GM12878 (cell line): Measurements from ENCODE around the gene ENSA. TPM values are rescaled to one million over a fixed set of nuclear protein-coding genes. Genes with fewer than 3 reads are reported as not detected.

Experiments
- ATAC-seq: fragments of 200-7000 bp; cut with Tn5 transposase; 3 replicates; pipeline ENCODE4 v1.9.1; 2020; ENCODE audit warnings: mild to moderate bottlenecking, moderate library complexity
- BruUV-seq: library from RNA; stranded (reverse); fragments of 400-500 nt; replicated peaks from 2 replicates; lab custom pipeline; 2021; lab: Mats Ljungman, UMichigan
- CTCF ChIA-PET: fragments of 300-600 bp; sonication (Branson Sonifier 250); formaldehyde crosslinking; extraction: SDS; loops from one replicate; lab custom pipeline; 2021; ENCODE audit warnings: inconsistent platforms; lab: Yijun Ruan, JAX
- POLR2A ChIA-PET: fragments of 350-600 bp; formaldehyde crosslinking; extraction: SDS; loops from one replicate; lab custom pipeline; 2021; ENCODE audit warnings: inconsistent platforms; lab: Charles Lee
- RAD21 ChIA-PET: fragments of 300-600 bp; sonication (Branson Sonifier 250); formaldehyde crosslinking; loops from one replicate; lab custom pipeline; 2023; ENCODE audit warnings: antibody characterized with exemption; ENCODE audit not compliant: unreplicated experiment; lab: Charles Lee
- SMC1A ChIA-PET: fragments of 300-600 bp; sonication (Branson Sonifier 250); formaldehyde crosslinking; loops from one replicate; lab custom pipeline; 2023; ENCODE audit not compliant: unreplicated experiment, uncharacterized antibody; lab: Charles Lee
- DNase-seq: peaks from one replicate; pipeline ENCODE4 v3.0.0-alpha.2; 2011; ENCODE audit warnings: low read depth, low spot score
- FAIRE-seq: peaks from 3 replicates; lab custom pipeline; 2011; peaks lifted over from hg19 to GRCh38; lab: Jason Lieb, UNC
- H2AFZ ChIP-seq: 2 replicates; pipeline ENCODE4 v1.6.0; 2011; ENCODE audit warnings: low read depth, low read length, control low read depth; ENCODE audit not compliant: control insufficient read depth
- H3K27ac ChIP-seq: 2 replicates; pipeline ENCODE4 v1.5.1; 2011; ENCODE audit warnings: control low read depth; ENCODE audit not compliant: control insufficient read depth, insufficient read depth
- H3K27me3 ChIP-seq, 2 experiments: replicated peaks in 1 of 2; 2 replicates each; pipeline versions ENCODE4 v1.6.0 to v1.6.1; 2011; ENCODE audit warnings: low read length in 1 of 2; ENCODE audit not compliant: control insufficient read depth in 2 of 2, insufficient read depth in 2 of 2
- H3K36me3 ChIP-seq, 2 experiments: 2 replicates each; pipeline ENCODE4 v1.5.1; 2011; ENCODE audit warnings: low read length in 1 of 2; ENCODE audit not compliant: control insufficient read depth in 2 of 2, insufficient read depth in 2 of 2
- H3K4me1 ChIP-seq: 2 replicates; pipeline ENCODE4 v1.6.1; 2011; ENCODE audit warnings: mild to moderate bottlenecking, low read length, moderate library complexity, mixed read lengths; ENCODE audit not compliant: control insufficient read depth, insufficient read depth
- H3K4me2 ChIP-seq: 2 replicates; pipeline ENCODE4 v1.6.0; 2011; ENCODE audit warnings: control low read depth; ENCODE audit not compliant: control insufficient read depth, insufficient read depth
- H3K4me3 ChIP-seq: fragments of 200-600 bp; sonication (generic); 2 replicates; pipeline ENCODE4 v1.5.1; 2016
- H3K79me2 ChIP-seq: 2 replicates; pipeline ENCODE4 v1.6.0; 2011; ENCODE audit warnings: low read length; ENCODE audit not compliant: control insufficient read depth, insufficient read depth
- H3K9ac ChIP-seq: 2 replicates; pipeline ENCODE4 v1.8.0; 2011; ENCODE audit warnings: low read length, control low read depth, mixed read lengths; ENCODE audit not compliant: control insufficient read depth, insufficient read depth
- H3K9me3 ChIP-seq: replicated peaks from 3 replicates; pipeline ENCODE4 v1.5.1; 2011; ENCODE audit warnings: mild to moderate bottlenecking, low read length; ENCODE audit not compliant: control insufficient read depth, insufficient read depth
- H4K20me1 ChIP-seq: 2 replicates; pipeline ENCODE4 v1.6.0; 2011; ENCODE audit not compliant: control insufficient read depth, insufficient read depth
- NFYB ChIP-seq: IDR thresholded peaks from 2 replicates; pipeline ENCODE4 v1.6.1; 2011; ENCODE audit warnings: low read depth, mild to moderate bottlenecking, low read length, improper control_type of control experiment, moderate library complexity; ENCODE audit not compliant: insufficient read depth
- SIX5 ChIP-seq: IDR thresholded peaks from 2 replicates; pipeline ENCODE4 v1.6.1; 2011; ENCODE audit warnings: mild to moderate bottlenecking, low read depth, low read length, moderate library complexity; ENCODE audit not compliant: severe bottlenecking
- TBL1XR1 ChIP-seq: IDR thresholded peaks from 2 replicates; pipeline ENCODE4 v1.6.1; 2012; ENCODE audit warnings: low read depth, low read length, improper control_type of control experiment
- YBX1 ChIP-seq: fragments of 450-650 bp; IDR thresholded peaks from 2 replicates; pipeline ENCODE4 v1.6.1; 2016; ENCODE audit warnings: antibody characterized with exemption
- YY1 ChIP-seq: IDR thresholded peaks from 2 replicates; pipeline ENCODE4 v1.6.1; 2011; ENCODE audit warnings: low read depth, mild to moderate bottlenecking, low read length
- WGBS: methylation state at CpG from one replicate; pipeline ENCODE4 v1.1.6; 2016; ENCODE audit warnings: low lambda C conversion rate; ENCODE audit not compliant: insufficient replicate concordance, insufficient coverage; ENCODE audit errors: missing lambda C conversion rate; 5-methylcytosine and 5-hydroxymethylcytosine counted together
- in situ Hi-C: fragments of 300-500 bp; cut with MboI; formaldehyde crosslinking; loops from 9 replicates; pipeline ENCODE4 v1.14.3; 2018; ENCODE audit warnings: mixed read lengths
- intact Hi-C: fragments of 100-400 bp; cut with micrococcal nuclease; formaldehyde crosslinking; loops from one replicate; pipeline ENCODE4 v1.14.2; 2022; ENCODE audit not compliant: unreplicated experiment
- polyA plus RNA-seq, 11 experiments: library from polyadenylated mRNA; depleted of rRNA in 4 of 11; unstranded in 6 of 11; stranded (reverse) in 5 of 11; fragments of >200 nt; fragmentation: Nextera tagmentation in 4 of 11; fragmentation: Illumina TruSeq in 1 of 11; extraction: Ambion mirVana in 4 of 11; extraction: Trizol in 1 of 11; gene quantifications; 1 replicate in 1 of 11; 2 replicates in 10 of 11; pipeline versions ENCODE4 v1.2.1 to v1.2.3, GENCODE V29; 2011 to 2016; ENCODE audit warnings: inconsistent platforms in 2 of 11, missing spikeins in 2 of 11, low read depth in 1 of 11
- total RNA-seq, 4 experiments: library from RNA; depleted of rRNA in 3 of 4; stranded (reverse); fragments of >200 nt in 3 of 4; fragmentation: Illumina TruSeq in 1 of 4; extraction: Trizol in 1 of 4; gene quantifications; 2 replicates each; pipeline versions ENCODE4 v1.2.1 to v1.2.3, GENCODE V29; 2013 to 2021
- TF ChIP-seq, protein P1 (sequence below): fragments of 450-650 bp; conservative IDR thresholded peaks from 2 replicates; pipeline ENCODE4 v1.6.1; 2017; ENCODE audit warnings: mild to moderate bottlenecking, moderate library complexity

ENSA gene
- total and polyA plus RNA-seq, 10 of the 15 experiments (the other 5 are each of a cell fraction or from before 2014, with no cell fraction given): 56.1 to 605 (median 143) TPM

DNA sequence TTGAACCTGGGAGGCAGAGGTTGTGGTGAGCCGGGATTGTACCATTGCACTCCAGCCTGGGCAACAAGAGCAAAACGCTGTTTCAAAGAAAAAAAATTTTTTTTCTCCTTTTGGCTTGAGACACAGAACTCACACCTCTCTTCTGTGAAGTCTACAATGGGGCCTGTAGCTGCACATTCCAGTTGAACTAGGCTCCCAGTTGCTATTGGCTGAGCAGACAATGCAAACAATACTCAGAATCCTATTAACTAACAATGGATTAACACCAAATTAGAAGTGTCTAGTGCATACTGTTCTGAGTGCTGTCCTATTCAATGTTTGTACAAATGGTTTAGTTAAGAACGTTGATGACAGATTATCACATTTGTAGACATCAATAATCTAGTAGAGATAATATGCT lies 32.4 kb downstream of the ENSA start:
- H3K36me3 ChIP-seq: no peaks in the 10 kb centered on the region; a peak in 1 of 4 replicates
- no TSS peak for BruUV-seq
- intact Hi-C loops: no loop called here
- H4K20me1 ChIP-seq: no peaks in the 10 kb centered on the region
- ChIA-PET POLR2A (no interaction called here), RAD21 (no interaction called here), CTCF (interaction anchor here (3.2 kb wide), 1 partner anchor 13 kb away, joined by 7 read pairs; no protein-coding TSS in a partner anchor), SMC1A (no interaction called here)
- no peak overlapping the region for H3K4me3 ChIP-seq
- H3K4me2 ChIP-seq: no peak overlapping the region
- H3K9ac ChIP-seq: no peak overlapping the region
- WGBS: 98% methylated on average over 3 of the region's 3 CpGs
- TF ChIP-seq, protein P1, sequence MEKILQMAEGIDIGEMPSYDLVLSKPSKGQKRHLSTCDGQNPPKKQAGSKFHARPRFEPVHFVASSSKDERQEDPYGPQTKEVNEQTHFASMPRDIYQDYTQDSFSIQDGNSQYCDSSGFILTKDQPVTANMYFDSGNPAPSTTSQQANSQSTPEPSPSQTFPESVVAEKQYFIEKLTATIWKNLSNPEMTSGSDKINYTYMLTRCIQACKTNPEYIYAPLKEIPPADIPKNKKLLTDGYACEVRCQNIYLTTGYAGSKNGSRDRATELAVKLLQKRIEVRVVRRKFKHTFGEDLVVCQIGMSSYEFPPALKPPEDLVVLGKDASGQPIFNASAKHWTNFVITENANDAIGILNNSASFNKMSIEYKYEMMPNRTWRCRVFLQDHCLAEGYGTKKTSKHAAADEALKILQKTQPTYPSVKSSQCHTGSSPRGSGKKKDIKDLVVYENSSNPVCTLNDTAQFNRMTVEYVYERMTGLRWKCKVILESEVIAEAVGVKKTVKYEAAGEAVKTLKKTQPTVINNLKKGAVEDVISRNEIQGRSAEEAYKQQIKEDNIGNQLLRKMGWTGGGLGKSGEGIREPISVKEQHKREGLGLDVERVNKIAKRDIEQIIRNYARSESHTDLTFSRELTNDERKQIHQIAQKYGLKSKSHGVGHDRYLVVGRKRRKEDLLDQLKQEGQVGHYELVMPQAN: no peak
- no peak for TF ChIP-seq YBX1
- TF ChIP-seq NFYB: no peak
- no peak for TF ChIP-seq YY1
- no peak for TF ChIP-seq SIX5
- no peak for TF ChIP-seq TBL1XR1
- H3K27me3 ChIP-seq: no peaks in the 10 kb centered on the region
- no peak overlapping the region for H2AFZ ChIP-seq
- no peaks in the 10 kb centered on the region for H3K79me2 ChIP-seq
- no peaks in the 10 kb centered on the region for H3K9me3 ChIP-seq
- FAIRE-seq: no peak
- no peak overlapping the region for H3K27ac ChIP-seq
- no peak for DNase-seq
- ATAC-seq: no peak
- no peaks in the 10 kb centered on the region for H3K4me1 ChIP-seq
- in situ Hi-C loops: no loop called here
